ENCODE measurements around the gene NFE2L3. TPM values are rescaled to one million over a fixed set of nuclear protein-coding genes. Genes with fewer than 3 reads are reported as not detected.

The NFE2L3 gene
- total and polyA plus RNA-seq, 2 donors (not counting 3 experiments of a cell fraction or from before 2014, with no cell fraction given): 29.6 to 40.2 TPM

GRCh38 chr7:26212921-26213718, 61.1 kb downstream of the NFE2L3 start:
- BruUV-seq (replicated peaks): no TSS peak
- Histone ChIP-seq H3K9me3 (replicated peaks; ENCODE audit: control insufficient read depth, insufficient read depth, low read length) (no peaks in the 10 kb centered on the region), H3K4me2 (ENCODE audit: insufficient read depth, low read length) (no peak overlapping the region), H3K9me1 (replicated peaks; ENCODE audit: control insufficient read depth, extremely low read depth, insufficient read depth, low read length) (peaks cover 4% of the 10 kb centered on the region), H4K20me1 (replicated peaks; ENCODE audit: control insufficient read depth, extremely low read depth, insufficient read depth, low read length) (peaks cover 3% of the 10 kb centered on the region), H3K79me2 (ENCODE audit: control insufficient read depth, insufficient read depth, low read length) (peaks cover 19% of the 10 kb centered on the region), H3K36me3 (ENCODE audit: control insufficient read depth in 2 of 2, extremely low read depth in 1 of 2, insufficient read depth in 2 of 2, low read length in 2 of 2) (peaks cover 17 to 24% of the 10 kb centered on the region in 2 experiments), H3K4me1 (ENCODE audit: control insufficient read depth, extremely low read depth, insufficient read depth, low read length) (no peaks in the 10 kb centered on the region), H3K27me3 (ENCODE audit: control insufficient read depth in 2 of 2, insufficient read depth in 2 of 2, low read length in 2 of 2) (no peaks in the 10 kb centered on the region), H3K27ac (ENCODE audit: insufficient read depth, low read depth, low read length) (no peak overlapping the region), H3K9ac (replicated peaks; ENCODE audit: extremely low read depth, insufficient read depth, low read length) (no peak overlapping the region), H3K4me3 (replicated peaks in 1 of 3; ENCODE audit: insufficient read depth in 1 of 3, low read depth in 1 of 3, low read length in 3 of 3) (no peak overlapping the region), H2AFZ (ENCODE audit: low read depth, low read length) (no peak overlapping the region)
- DNase-seq (ENCODE audit: low read depth, low spot score) (no peak), FAIRE-seq (peak; percentile 53)
- dilution Hi-C loops (cut with MboI; ENCODE audit: extremely low pct_ligation_motif_present, low sequenced_read_pairs): no loop called here
- CTCF ChIA-PET: interaction anchor here (2.0 kb wide), 1 partner anchor 122 kb away, joined by 5 read pairs; no protein-coding TSS in a partner anchor
- intact Hi-C loops (cut with micrococcal nuclease): no loop called here
- TF ChIP-seq MAX (IDR thresholded peaks at IDR 0.05; ENCODE audit: insufficient read depth, insufficient read length): no peak
- TF ChIP-seq POLR2AphosphoS5 (IDR thresholded peaks at IDR 0.05; ENCODE audit: insufficient read depth, low read depth, low read length): peak; percentile 19
- POLR2A ChIA-PET: no interaction called here

- H3K4me1 ChIP-seq (ENCODE audit: control insufficient read depth, extremely low read depth, insufficient read depth, low read length): no peaks in the 10 kb centered on the region
- H3K9ac ChIP-seq (replicated peaks; ENCODE audit: extremely low read depth, insufficient read depth, low read length): no peak overlapping the region
- DNase-seq (ENCODE audit: low read depth, low spot score): no peak
- ChIA-PET POLR2A (interaction anchor here (1.4 kb wide), 1 partner anchor 14 kb away, joined by 3 read pairs; no protein-coding TSS in a partner anchor), CTCF (interaction anchor here (1.1 to 2.0 kb wide), 2 partner anchors 9 to 123 kb away, joined by 3 to 5 read pairs; no protein-coding TSS in a partner anchor)
- no peak for FAIRE-seq
- dilution Hi-C loops (cut with MboI; ENCODE audit: extremely low pct_ligation_motif_present, low sequenced_read_pairs): no loop called here
- H4K20me1 ChIP-seq (replicated peaks; ENCODE audit: control insufficient read depth, extremely low read depth, insufficient read depth, low read length): peaks cover 3% of the 10 kb centered on the region
- peaks cover 17 to 24% of the 10 kb centered on the region in 2 experiments for H3K36me3 ChIP-seq (ENCODE audit: control insufficient read depth in 2 of 2, extremely low read depth in 1 of 2, insufficient read depth in 2 of 2, low read length in 2 of 2)
- BruUV-seq (replicated peaks): no TSS peak
- no peaks in the 10 kb centered on the region for H3K9me3 ChIP-seq (replicated peaks; ENCODE audit: control insufficient read depth, insufficient read depth, low read length)
- no peak overlapping the region for H3K4me2 ChIP-seq (ENCODE audit: insufficient read depth, low read length)
- H3K27ac ChIP-seq (ENCODE audit: insufficient read depth, low read depth, low read length): no peak overlapping the region
- H3K4me3 ChIP-seq (replicated peaks in 1 of 3; ENCODE audit: insufficient read depth in 1 of 3, low read depth in 1 of 3, low read length in 3 of 3): no peak overlapping the region
- intact Hi-C loops (cut with micrococcal nuclease): no loop called here
- TF ChIP-seq POLR2AphosphoS5 (IDR thresholded peaks at IDR 0.05; ENCODE audit: insufficient read depth, low read depth, low read length) (peak; percentile 44), EZH2 (IDR thresholded peaks at IDR 0.05; ENCODE audit: borderline replicate concordance, low read depth, low read length, severe bottlenecking) (no peak), MAX (IDR thresholded peaks at IDR 0.05; ENCODE audit: insufficient read depth, insufficient read length) (no peak), CTCF (IDR thresholded peaks at IDR 0.05; ENCODE audit: extremely low read depth in 1 of 2, insufficient read depth in 1 of 2, low read depth in 1 of 2, low read length in 2 of 2) (no peak), MYC (IDR thresholded peaks at IDR 0.05; ENCODE audit: low read depth, low read length) (no peak), POLR2A (IDR thresholded peaks at IDR 0.05; ENCODE audit: low read depth, low read length) (no peak), FOS (IDR thresholded peaks at IDR 0.05; ENCODE audit: borderline replicate concordance, insufficient read depth, low read length) (no peak), JUN (IDR thresholded peaks at IDR 0.05; ENCODE audit: borderline replicate concordance, insufficient read depth, insufficient read length, low read depth) (no peak)
- H3K79me2 ChIP-seq (ENCODE audit: control insufficient read depth, insufficient read depth, low read length): peaks cover 13% of the 10 kb centered on the region
- no peaks in the 10 kb centered on the region for H3K27me3 ChIP-seq (ENCODE audit: control insufficient read depth in 2 of 2, insufficient read depth in 2 of 2, low read length in 2 of 2)
- peaks cover 4% of the 10 kb centered on the region for H3K9me1 ChIP-seq (replicated peaks; ENCODE audit: control insufficient read depth, extremely low read depth, insufficient read depth, low read length)
- no peak overlapping the region for H2AFZ ChIP-seq (ENCODE audit: low read depth, low read length)
Measured at GRCh38 chr7:26213807-26214515, 62.0 kb downstream of the NFE2L3 start.

All from endothelial cell of umbilical vein (primary cell).